NOMO-1 (cell line): ENCODE data around the gene SLC8A1.

ENCODE experiments used
- DNase-seq, 2 experiments: peaks; one replicate each; lab custom pipeline; 2025; ENCODE audit not compliant: unreplicated experiment in 2 of 2; lab: John Stamatoyannopoulos, UW

Gene SLC8A1

GRCh38 chr2:40363231-40363630 lies 88.7 kb downstream of the SLC8A1 start:
- DNase-seq, result no peak

DNA sequence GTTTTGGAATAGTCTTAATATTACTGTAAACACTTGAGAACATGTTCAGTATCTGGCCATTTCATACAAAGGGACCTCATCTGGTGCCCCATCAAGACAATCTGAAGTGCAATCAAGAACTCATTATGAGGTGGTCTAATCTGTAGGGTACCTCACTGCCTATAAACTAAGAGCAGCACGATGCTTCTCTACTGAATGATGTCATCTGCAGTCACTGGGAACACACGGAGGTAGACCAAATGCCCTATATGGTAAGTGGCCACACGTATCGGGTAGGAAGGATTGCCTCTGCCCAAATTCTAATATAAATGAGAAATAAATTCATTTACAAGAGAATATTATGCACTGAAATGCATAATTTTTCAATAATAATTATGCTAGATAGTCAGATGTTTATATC lies 90.4 kb downstream of the SLC8A1 start:
- DNase-seq, result no peak

DNA sequence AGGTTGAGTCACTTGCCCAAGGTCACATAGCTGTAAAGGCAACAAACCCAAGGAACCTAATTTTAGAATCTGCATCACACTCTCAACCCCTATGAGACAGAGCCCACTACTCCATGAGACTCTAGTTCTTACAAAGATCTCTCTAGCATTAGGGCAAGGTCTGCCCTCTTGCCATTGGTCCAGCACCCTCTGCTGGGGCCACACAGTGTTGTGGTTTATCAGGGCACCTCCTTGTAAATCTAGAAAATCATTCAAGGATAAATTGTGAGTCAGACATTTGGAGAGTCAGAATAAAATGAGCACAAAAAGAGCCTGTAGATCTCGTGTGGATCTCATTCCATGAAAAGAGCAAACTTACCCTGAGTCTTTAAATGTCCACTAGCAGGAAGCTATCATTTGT lies 91.2 kb downstream of the SLC8A1 start:
- no peak for DNase-seq

GRCh38 chr2:40359811-40360210 lies 92.1 kb downstream of the SLC8A1 start:
- DNase-seq, result no peak

GRCh38 chr2:40358783-40359182 lies 93.1 kb downstream of the SLC8A1 start:
- DNase-seq, result no peak

- DNase-seq, result no peak
Measured at GRCh38 chr2:40357667-40358066, 94.2 kb downstream of the SLC8A1 start.

GRCh38 chr2:40355451-40355850 lies 96.4 kb downstream of the SLC8A1 start:
- no peak for DNase-seq

- DNase-seq, result no peak
Measured at GRCh38 chr2:40353231-40353630, 98.7 kb downstream of the SLC8A1 start.

- no peak for DNase-seq
Measured at GRCh38 chr2:40352703-40353099, 99.2 kb downstream of the SLC8A1 start.

- peak in 1 of 2 experiments; percentile 46 for DNase-seq
Measured at GRCh38 chr2:40352041-40352702, 99.7 kb downstream of the SLC8A1 start.

- DNase-seq, result no peak
Measured at GRCh38 chr2:40348665-40349064, 103.2 kb downstream of the SLC8A1 start.

GRCh38 chr2:40348038-40348437 lies 103.9 kb downstream of the SLC8A1 start:
- DNase-seq, result peak in 1 of 2 experiments; percentile 10

DNA sequence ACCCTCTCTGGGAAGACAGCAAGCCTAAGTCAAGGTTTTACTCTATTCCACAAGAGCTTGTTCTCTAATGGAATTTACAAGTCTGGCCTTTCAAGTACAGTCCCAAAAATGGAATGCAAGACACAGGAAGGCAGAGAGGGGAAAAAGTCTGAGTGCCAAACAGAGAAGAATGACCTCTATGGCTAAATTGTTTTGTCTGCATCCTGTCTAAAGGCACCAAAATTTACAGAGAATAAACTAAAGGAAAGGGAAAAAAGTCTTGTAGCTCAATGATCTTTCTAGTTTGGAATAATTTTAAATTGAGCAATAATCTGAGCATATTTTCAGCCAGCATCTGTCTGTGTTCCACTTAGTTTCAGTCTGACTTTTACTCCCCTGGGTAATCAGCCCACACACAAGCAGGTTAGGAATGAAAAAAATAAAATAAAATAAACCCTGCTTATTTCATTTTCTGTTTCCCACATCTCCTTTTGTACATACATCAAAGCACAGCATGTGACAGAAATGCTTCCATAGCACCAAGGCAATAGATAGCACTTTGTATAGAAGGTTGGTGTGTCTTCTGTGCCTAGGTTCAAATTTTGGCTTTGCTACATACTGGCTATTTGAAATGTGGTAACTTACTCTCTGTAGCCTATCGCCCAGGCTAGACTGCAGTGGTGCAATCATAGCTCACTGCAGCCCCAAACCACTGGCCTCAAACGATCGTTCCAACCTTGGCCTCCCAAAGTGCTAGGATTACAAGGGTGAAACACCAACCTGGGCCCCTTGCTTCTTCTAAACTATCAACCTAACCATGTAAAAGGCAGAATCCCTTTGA lies 105.1 kb downstream of the SLC8A1 start:
- DNase-seq, result peak; percentile 35 to 45

- DNase-seq, result no peak
Measured at GRCh38 chr2:40344364-40344763, 107.5 kb downstream of the SLC8A1 start.

GRCh38 chr2:40343902-40344301 lies 108.0 kb downstream of the SLC8A1 start:
- no peak for DNase-seq

GRCh38 chr2:40341198-40341597 lies 110.7 kb downstream of the SLC8A1 start:
- no peak for DNase-seq

DNA sequence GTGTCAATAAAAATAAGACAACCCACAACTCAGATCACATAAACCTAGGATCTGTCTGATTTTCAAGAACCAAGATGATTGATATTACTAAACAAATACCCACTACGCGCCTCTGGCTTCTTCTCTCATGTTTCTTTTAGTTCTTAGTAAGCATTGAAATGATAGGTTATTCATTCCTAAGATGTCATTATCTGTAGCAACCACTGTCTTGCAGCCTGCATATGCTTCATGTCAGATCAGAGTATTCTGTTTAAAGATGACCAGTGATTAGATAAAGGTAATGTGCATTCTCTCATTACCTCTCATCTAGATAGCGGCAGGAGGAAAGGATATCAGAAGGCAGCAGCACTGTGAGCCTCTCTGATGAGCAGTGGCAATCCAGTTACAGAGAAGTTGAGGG lies 112.9 kb downstream of the SLC8A1 start:
- no peak for DNase-seq

DNA sequence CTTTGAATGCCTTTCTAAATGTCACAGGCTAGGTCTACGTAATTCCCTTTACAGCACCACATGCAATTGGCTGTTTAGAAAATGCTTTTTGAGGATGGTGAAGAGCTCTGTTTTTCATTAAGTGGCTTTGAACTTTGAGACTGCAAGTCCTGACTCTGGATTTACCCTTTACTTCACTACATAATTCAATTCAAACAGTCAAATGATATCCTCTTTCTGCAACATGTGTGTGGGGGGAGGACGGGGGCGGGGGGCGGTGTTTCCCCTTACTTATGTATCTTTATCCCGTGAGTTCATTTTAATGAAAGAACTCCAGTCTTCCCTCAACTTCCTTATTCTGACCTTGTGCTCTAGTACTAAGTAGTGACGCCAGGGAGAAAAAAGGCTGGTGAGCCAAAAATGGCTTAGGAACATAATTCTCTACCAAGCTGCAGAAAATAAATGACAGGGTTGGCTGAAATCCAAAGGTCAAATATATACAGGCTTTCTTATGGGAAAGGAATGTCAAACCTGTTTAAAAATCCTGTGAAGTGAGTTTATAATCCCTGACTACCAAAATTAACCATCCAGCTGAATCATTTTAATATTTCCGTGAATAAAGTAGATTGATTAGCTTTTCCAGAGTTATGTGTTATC lies 119.6 kb downstream of the SLC8A1 start:
- peak; percentile 33 to 62 for DNase-seq

DNA sequence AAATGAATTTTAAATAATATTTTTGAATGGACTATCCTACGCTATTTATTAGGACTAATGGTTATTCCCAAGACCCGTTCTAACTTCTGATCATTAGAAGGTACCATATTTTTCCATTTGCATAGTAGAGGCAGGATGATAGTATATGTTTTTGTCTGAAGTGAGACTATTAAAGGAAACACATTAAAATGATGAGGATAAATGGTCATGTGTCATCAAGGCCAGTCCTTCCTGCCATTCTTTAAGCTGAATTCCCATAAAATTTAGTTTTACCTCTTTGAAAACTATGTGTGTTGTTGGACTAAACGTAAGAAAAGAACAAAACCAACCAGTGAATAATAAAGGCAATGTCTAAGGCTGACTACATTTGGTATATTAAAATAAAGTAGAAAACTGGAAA lies 121.8 kb downstream of the SLC8A1 start:
- DNase-seq, result no peak

DNA sequence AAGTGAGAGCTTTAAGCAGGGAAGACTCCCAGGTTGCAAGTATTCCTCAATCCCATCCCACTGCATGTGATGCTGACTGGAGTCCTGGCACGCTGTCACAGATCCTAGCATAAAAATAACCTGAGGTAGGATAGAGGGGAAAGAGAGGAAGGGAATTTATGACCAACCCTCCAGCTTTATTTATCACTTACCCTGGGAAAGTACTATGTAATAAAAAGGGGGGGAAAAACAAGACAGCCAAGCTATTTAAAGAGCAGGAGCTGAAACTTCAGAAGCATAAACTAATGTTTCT lies 122.2 kb downstream of the SLC8A1 start:
- no peak for DNase-seq

DNA sequence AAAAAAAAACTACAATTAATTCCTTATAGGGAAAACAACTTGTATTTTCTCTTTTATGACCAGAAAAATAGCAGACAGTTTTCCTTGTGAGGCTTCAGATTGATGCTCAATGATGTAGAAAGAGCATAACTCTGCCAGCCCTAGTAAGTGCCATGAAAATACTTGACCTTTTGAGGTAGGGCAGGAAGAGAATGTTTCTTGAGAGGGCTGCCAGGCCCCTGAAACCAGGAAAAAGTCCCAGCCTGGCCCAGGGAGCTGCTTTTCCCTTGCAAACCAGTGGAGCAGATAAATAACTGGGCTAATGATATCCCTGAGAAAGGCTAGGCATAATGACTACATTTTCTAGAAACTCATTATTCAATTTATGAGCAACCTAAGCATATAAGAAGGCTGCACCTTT lies 126.8 kb downstream of the SLC8A1 start:
- no peak for DNase-seq

DNA sequence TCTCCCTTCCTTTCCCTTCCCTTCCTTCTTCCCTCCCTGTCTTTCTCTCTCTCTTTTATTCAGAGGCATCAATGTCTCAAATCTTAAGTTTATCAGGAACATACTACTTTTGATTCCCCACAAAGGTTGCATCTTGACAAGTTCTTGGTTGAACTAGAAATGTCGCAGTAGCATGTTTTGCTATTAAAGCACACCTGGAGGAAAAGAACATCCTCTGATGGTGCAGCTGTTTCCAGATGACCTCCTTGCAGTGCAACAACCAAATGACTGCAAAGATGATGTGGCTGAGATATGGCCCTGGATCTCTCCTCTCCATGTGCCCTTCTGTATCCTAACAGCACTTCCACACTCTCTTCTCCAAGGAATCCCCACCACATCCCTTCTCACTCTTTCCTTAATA lies 127.2 kb downstream of the SLC8A1 start:
- no peak for DNase-seq
